Tibial nerve (tissue), 4 donors: ENCODE measurements around the gene SFXN5. TPM values are rescaled to one million over a fixed set of nuclear protein-coding genes. Genes with fewer than 3 reads are reported as not detected.

Source experiments
- DNase-seq, 2 donors: peaks; one replicate each; pipeline ENCODE4 v3.0.0-alpha.2; 2019; ENCODE audit warnings: low spot score in 2 of 2
- H3K27ac ChIP-seq, 4 donors: fragments of 200-600 bp; sonication (generic) in 3 of 4; one replicate each; pipeline ENCODE4 v1.5.1; 2017 to 2019; ENCODE audit warnings: mild to moderate bottlenecking in 1 of 4
- H3K27me3 ChIP-seq, 2 donors: fragments of 200-600 bp; sonication (generic) in 1 of 2; one replicate each; pipeline versions ENCODE4 v1.5.1 to v1.6.0; 2017 to 2019
- H3K36me3 ChIP-seq, 3 donors: fragments of 200-600 bp; sonication (generic); one replicate each; pipeline ENCODE4 v1.5.1; 2018 to 2019
- H3K4me1 ChIP-seq, 4 donors: fragments of 200-600 bp; sonication (generic) in 3 of 4; one replicate each; pipeline ENCODE4 v1.5.1; 2017 to 2019
- H3K4me3 ChIP-seq, 4 donors: fragments of 200-600 bp; sonication (generic) in 3 of 4; one replicate each; pipeline ENCODE4 v1.5.1; 2017 to 2019; ENCODE audit warnings: mild to moderate bottlenecking in 1 of 4, moderate library complexity in 1 of 4
- H3K9me3 ChIP-seq, 4 donors: fragments of 200-600 bp; sonication (generic) in 3 of 4; one replicate each; pipeline ENCODE4 v1.5.1; 2017 to 2019
- EP300 ChIP-seq, 2 donors: sonication (generic); formaldehyde crosslinking; IDR thresholded peaks; one replicate each; pipeline ENCODE4 v1.6.1; 2017; ENCODE audit warnings: antibody characterized with exemption in 2 of 2, mild to moderate bottlenecking in 1 of 2
- POLR2A ChIP-seq, 2 donors: fragments of 450-650 bp; IDR thresholded peaks; one replicate each; pipeline ENCODE4 v1.6.1; 2017; ENCODE audit warnings: antibody characterized with exemption in 2 of 2, mild to moderate bottlenecking in 2 of 2, moderate library complexity in 2 of 2
- WGBS, 2 donors: methylation state at CpG; one replicate each; pipeline ENCODE4 v1.1.5; 2018; 5-methylcytosine and 5-hydroxymethylcytosine counted together
- total RNA-seq, 4 donors: library from RNA; depleted of rRNA; stranded (reverse); fragments of >200 nt; gene quantifications; one replicate each; pipeline ENCODE4 v1.1.0, GENCODE V29; 2016
- TF ChIP-seq, protein P1 (sequence below), 5 experiments: fragments of 200-600 bp in 3 of 5; fragments of 450-650 bp in 2 of 5; sonication (generic) in 3 of 5; IDR thresholded peaks; one replicate each; pipeline ENCODE4 v1.5.1; 2016 to 2019; ENCODE audit warnings: antibody characterized with exemption in 5 of 5, mild to moderate bottlenecking in 3 of 5, moderate library complexity in 2 of 5

The SFXN5 gene
- total RNA-seq, 4 donors from 2014 or later, result 13.8 to 58.1 (median 21.7) TPM

- peaks cover 0 to 41% (median 0%) of the 10 kb centered on the region in 3 donors for H3K36me3 ChIP-seq
- no peaks in the 10 kb centered on the region for H3K4me1 ChIP-seq
- DNase-seq, result no peak
- WGBS, 2 donors, result 81 to 88% methylated on average over 12 of the region's 12 CpGs
- TF ChIP-seq POLR2A (IDR thresholded peaks at IDR 0.05) (no peak), EP300 (IDR thresholded peaks at IDR 0.05) (no peak)
- TF ChIP-seq, protein P1, sequence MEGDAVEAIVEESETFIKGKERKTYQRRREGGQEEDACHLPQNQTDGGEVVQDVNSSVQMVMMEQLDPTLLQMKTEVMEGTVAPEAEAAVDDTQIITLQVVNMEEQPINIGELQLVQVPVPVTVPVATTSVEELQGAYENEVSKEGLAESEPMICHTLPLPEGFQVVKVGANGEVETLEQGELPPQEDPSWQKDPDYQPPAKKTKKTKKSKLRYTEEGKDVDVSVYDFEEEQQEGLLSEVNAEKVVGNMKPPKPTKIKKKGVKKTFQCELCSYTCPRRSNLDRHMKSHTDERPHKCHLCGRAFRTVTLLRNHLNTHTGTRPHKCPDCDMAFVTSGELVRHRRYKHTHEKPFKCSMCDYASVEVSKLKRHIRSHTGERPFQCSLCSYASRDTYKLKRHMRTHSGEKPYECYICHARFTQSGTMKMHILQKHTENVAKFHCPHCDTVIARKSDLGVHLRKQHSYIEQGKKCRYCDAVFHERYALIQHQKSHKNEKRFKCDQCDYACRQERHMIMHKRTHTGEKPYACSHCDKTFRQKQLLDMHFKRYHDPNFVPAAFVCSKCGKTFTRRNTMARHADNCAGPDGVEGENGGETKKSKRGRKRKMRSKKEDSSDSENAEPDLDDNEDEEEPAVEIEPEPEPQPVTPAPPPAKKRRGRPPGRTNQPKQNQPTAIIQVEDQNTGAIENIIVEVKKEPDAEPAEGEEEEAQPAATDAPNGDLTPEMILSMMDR (IDR thresholded peaks at IDR 0.05), result no peak
- H3K4me3 ChIP-seq, result no peak overlapping the region
- no peak overlapping the region for H3K27ac ChIP-seq
- no peaks in the 10 kb centered on the region for H3K9me3 ChIP-seq
- no peaks in the 10 kb centered on the region for H3K27me3 ChIP-seq
These were observed 99.0 kb downstream of the SFXN5 start for GRCh38 chr2:72972352-72973136.

- 84 to 85% methylated on average over 7 of the region's 7 CpGs for WGBS, 2 donors
- H3K9me3 ChIP-seq, result no peaks in the 10 kb centered on the region
- H3K4me1 ChIP-seq, result no peaks in the 10 kb centered on the region
- TF ChIP-seq POLR2A (IDR thresholded peaks at IDR 0.05), result no peak
- no peak for TF ChIP-seq EP300 (IDR thresholded peaks at IDR 0.05)
- TF ChIP-seq, protein P1 (IDR thresholded peaks at IDR 0.05), result no peak
- no peak overlapping the region for H3K27ac ChIP-seq
- DNase-seq, result no peak
- H3K36me3 ChIP-seq, result peaks cover 0 to 56% (median 0%) of the 10 kb centered on the region in 3 donors
- H3K27me3 ChIP-seq, result no peaks in the 10 kb centered on the region
- no peak overlapping the region for H3K4me3 ChIP-seq
These were observed 100.5 kb downstream of the SFXN5 start for GRCh38 chr2:72971036-72971435.

GRCh38 chr2:72969706-72970105 is 101.8 kb downstream of the SFXN5 start:
- Histone ChIP-seq H3K4me1 (no peaks in the 10 kb centered on the region), H3K27ac (no peak overlapping the region), H3K36me3 (peaks cover 0 to 69% (median 0%) of the 10 kb centered on the region in 3 donors), H3K9me3 (no peaks in the 10 kb centered on the region), H3K4me3 (no peak overlapping the region), H3K27me3 (no peaks in the 10 kb centered on the region)
- no peak for TF ChIP-seq POLR2A (IDR thresholded peaks at IDR 0.05)
- TF ChIP-seq, protein P1 (IDR thresholded peaks at IDR 0.05), result no peak
- TF ChIP-seq EP300 (IDR thresholded peaks at IDR 0.05), result no peak
- no peak for DNase-seq
- 74 to 78% methylated on average over 4 of the region's 4 CpGs for WGBS, 2 donors

GRCh38 chr2:72968286-72968685 is 103.2 kb downstream of the SFXN5 start:
- no peaks in the 10 kb centered on the region for H3K4me1 ChIP-seq
- WGBS, 2 donors, result 85 to 86% methylated on average over 8 of the region's 8 CpGs
- H3K36me3 ChIP-seq, result peaks cover 0 to 78% (median 0%) of the 10 kb centered on the region in 3 donors

More at GRCh38 chr2:72968286-72968685, 103.2 kb downstream of the SFXN5 start:
- no peak overlapping the region for H3K27ac ChIP-seq
- DNase-seq, result no peak
- H3K27me3 ChIP-seq, result no peaks in the 10 kb centered on the region
- no peak overlapping the region for H3K4me3 ChIP-seq
- H3K9me3 ChIP-seq, result no peaks in the 10 kb centered on the region
- no peak for TF ChIP-seq EP300 (IDR thresholded peaks at IDR 0.05)
- TF ChIP-seq, protein P1 (IDR thresholded peaks at IDR 0.05), result no peak
- TF ChIP-seq POLR2A (IDR thresholded peaks at IDR 0.05), result no peak
